Measurements from ENCODE around the gene SLC25A39. TPM values are rescaled to one million over a fixed set of nuclear protein-coding genes. Genes with fewer than 3 reads are reported as not detected.

SLC25A39 gene
- polyA plus RNA-seq, 1 of the 3 experiments (the other 2 are of a cell fraction): 131 TPM

DNA sequence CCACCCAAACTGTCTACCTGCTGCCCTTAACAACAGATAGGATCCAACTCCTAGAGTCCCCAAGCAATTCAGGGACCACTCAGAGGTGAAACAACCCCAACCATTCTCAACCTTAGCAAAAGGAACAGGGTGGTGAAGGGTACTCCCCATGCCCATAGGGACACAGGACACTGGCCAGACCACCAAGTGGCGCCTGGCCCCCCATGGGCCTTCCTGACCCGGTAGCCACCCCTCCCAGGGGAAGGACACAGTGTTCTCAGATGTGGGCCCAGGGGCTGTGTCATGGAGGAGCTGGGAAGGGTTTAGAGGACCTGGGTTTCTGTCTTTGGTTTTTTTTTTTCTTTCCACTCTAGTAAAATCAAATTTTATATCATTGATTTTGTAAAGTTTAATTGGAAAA lies 9.7 kb upstream of the SLC25A39 start:
- ChIA-PET CTCF (interaction anchor here (2.0 to 5.2 kb wide), 2 partner anchors 10 to 16 kb away, joined by 8 to 53 read pairs; partner anchors contain the start of gene GRN), POLR2A (no interaction called here)
- Histone ChIP-seq H3K4me3 (ENCODE audit: low read depth in 2 of 2, low read length in 1 of 2) (no peak overlapping the region), H3K27ac (ENCODE audit: low read depth in 2 of 2, low read length in 1 of 2) (no peak overlapping the region), H3K9me3 (no peaks in the 10 kb centered on the region), H3K4me2 (no peak overlapping the region), H3K4me1 (ENCODE audit: control insufficient read depth in 1 of 2, insufficient read depth in 2 of 2, low read depth in 1 of 2, low read length in 1 of 2) (peaks cover 0 to 5% of the 10 kb centered on the region in 2 experiments; a peak in 1 of 4 replicates), H3K36me3 (replicated peaks in 1 of 2; ENCODE audit: control insufficient read depth in 1 of 2, insufficient read depth in 2 of 2, low read length in 1 of 2) (no peaks in the 10 kb centered on the region), H3F3A (replicated peaks; ENCODE audit: insufficient read depth) (peaks cover 4% of the 10 kb centered on the region), H3K79me2 (ENCODE audit: insufficient read depth) (no peaks in the 10 kb centered on the region), H3K9me2 (no peaks in the 10 kb centered on the region), H4K20me1 (ENCODE audit: insufficient read depth) (no peaks in the 10 kb centered on the region), H3K27me3 (ENCODE audit: insufficient read depth) (no peaks in the 10 kb centered on the region), H3K9ac (no peak overlapping the region), H2AFZ (ENCODE audit: low read depth) (no peak overlapping the region)
- WGBS (ENCODE audit: low lambda C conversion rate): 46% methylated on average over 2 of the region's 2 CpGs
- no peak for TF ChIP-seq USF2 (IDR thresholded peaks at IDR 0.05; ENCODE audit: borderline replicate concordance, low read depth, low read length)
- TF ChIP-seq TAF1 (IDR thresholded peaks at IDR 0.05; ENCODE audit: borderline replicate concordance, low read depth, low read length): no peak
- no peak for TF ChIP-seq MXI1 (IDR thresholded peaks at IDR 0.05; ENCODE audit: low read depth, low read length)
- no peak for TF ChIP-seq MAX (IDR thresholded peaks at IDR 0.05; ENCODE audit: low read depth)
- no peak for TF ChIP-seq TEAD4 (IDR thresholded peaks at IDR 0.05; ENCODE audit: borderline replicate concordance, insufficient read depth)
- no peak for TF ChIP-seq EP300 (IDR thresholded peaks at IDR 0.05; ENCODE audit: borderline replicate concordance in 1 of 2, low read depth in 1 of 2, low read length in 1 of 2)
- no peak for TF ChIP-seq SMC3 (IDR thresholded peaks at IDR 0.05; ENCODE audit: low read depth, low read length)
- no peak for TF ChIP-seq PBX3 (IDR thresholded peaks at IDR 0.05)
- TF ChIP-seq NFIC (IDR thresholded peaks at IDR 0.05; ENCODE audit: borderline replicate concordance): no peak
- no peak for TF ChIP-seq POLR2AphosphoS5 (IDR thresholded peaks at IDR 0.05; ENCODE audit: low read depth, low read length)
- no peak for TF ChIP-seq ZBTB33 (IDR thresholded peaks at IDR 0.05; ENCODE audit: borderline replicate concordance, low read depth)
- TF ChIP-seq REST (IDR thresholded peaks at IDR 0.05; ENCODE audit: low read depth, low read length): no peak
- no peak for TF ChIP-seq NRF1 (IDR thresholded peaks at IDR 0.05; ENCODE audit: low read depth, low read length)
- no peak for TF ChIP-seq GATA2 (CRISPR knock-in tag; IDR thresholded peaks at IDR 0.05)
- TF ChIP-seq RFX5 (IDR thresholded peaks at IDR 0.05; ENCODE audit: low read length): no peak
- TF ChIP-seq, protein P1, sequence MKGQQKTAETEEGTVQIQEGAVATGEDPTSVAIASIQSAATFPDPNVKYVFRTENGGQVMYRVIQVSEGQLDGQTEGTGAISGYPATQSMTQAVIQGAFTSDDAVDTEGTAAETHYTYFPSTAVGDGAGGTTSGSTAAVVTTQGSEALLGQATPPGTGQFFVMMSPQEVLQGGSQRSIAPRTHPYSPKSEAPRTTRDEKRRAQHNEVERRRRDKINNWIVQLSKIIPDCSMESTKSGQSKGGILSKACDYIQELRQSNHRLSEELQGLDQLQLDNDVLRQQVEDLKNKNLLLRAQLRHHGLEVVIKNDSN (IDR thresholded peaks at IDR 0.05; ENCODE audit: borderline replicate concordance, low read depth): no peak
- no peak for TF ChIP-seq TCF12 (IDR thresholded peaks at IDR 0.05)
- TF ChIP-seq YY1 (IDR thresholded peaks at IDR 0.05; ENCODE audit: low read depth): no peak
- DNase-seq: no peak

Measured in SK-N-SH (cell line).